ENCODE results near the gene RAD51B. TPM values are rescaled to one million over a fixed set of nuclear protein-coding genes. Genes with fewer than 3 reads are reported as not detected.

Gene RAD51B
- total RNA-seq, 1 experiment from 2014 or later, result 16.7 TPM

GRCh38 chr14:68279437-68279720, 459.8 kb downstream of the RAD51B start:
- Histone ChIP-seq H4K20me1 (ENCODE audit: control insufficient read depth, insufficient read depth, insufficient read length) (no peaks in the 10 kb centered on the region), H2BK5ac (ENCODE audit: insufficient read length, low read length) (no peak overlapping the region), H3K23me2 (ENCODE audit: insufficient read length, low read depth, low read length, poor library complexity, severe bottlenecking) (no peaks in the 10 kb centered on the region), H3K14ac (ENCODE audit: insufficient read depth, low read length) (no peak overlapping the region), H2AFZ (ENCODE audit: low read length) (no peak overlapping the region), H3K9ac (ENCODE audit: extremely low read depth, insufficient read length, low read length) (no peak overlapping the region), H4K5ac (ENCODE audit: insufficient read length, low read depth, low read length) (no peak overlapping the region), H3K4ac (ENCODE audit: low read depth, low read length) (no peak overlapping the region), H2AK5ac (ENCODE audit: insufficient read length, low read length) (no peak overlapping the region), H3K9me3 (ENCODE audit: control insufficient read depth, low read depth, low read length) (no peaks in the 10 kb centered on the region), H3K79me1 (ENCODE audit: insufficient read depth, low read depth, low read length, poor library complexity, severe bottlenecking) (no peaks in the 10 kb centered on the region), H4K91ac (ENCODE audit: insufficient read length, low read depth, low read length) (no peak overlapping the region), H3K4me2 (ENCODE audit: insufficient read depth, insufficient read length, low read length) (no peak overlapping the region), H2BK20ac (ENCODE audit: low read depth, low read length, poor library complexity, severe bottlenecking) (no peak overlapping the region), H3K4me1 (ENCODE audit: insufficient read depth, low read length) (no peaks in the 10 kb centered on the region), H3K27ac (ENCODE audit: insufficient read length, low read depth, low read length) (no peak overlapping the region), H3K27me3 (ENCODE audit: insufficient read depth, low read length) (no peaks in the 10 kb centered on the region), H2BK15ac (ENCODE audit: low read depth, low read length) (no peak overlapping the region), H3K23ac (ENCODE audit: insufficient read length, low read depth, low read length) (no peak overlapping the region), H3K18ac (ENCODE audit: insufficient read length, low read depth, low read length) (no peak overlapping the region), H4K8ac (replicated peaks; ENCODE audit: insufficient read length, low read depth, low read length) (no peak overlapping the region), H2BK120ac (ENCODE audit: low read depth, low read length, poor library complexity, severe bottlenecking) (no peak overlapping the region), H2BK12ac (ENCODE audit: insufficient read length, low read depth, low read length) (no peak overlapping the region), H3K56ac (ENCODE audit: insufficient read length, low read depth, low read length) (no peak overlapping the region), H3T11ph (ENCODE audit: low read length) (no peak overlapping the region), H3K79me2 (ENCODE audit: insufficient read depth, low read length) (no peaks in the 10 kb centered on the region)
- DNase-seq, result no peak
- Mint-ChIP-seq H3K36me3 (ENCODE audit: insufficient read depth in 1 of 3, low read depth in 3 of 3) (no peaks in the 10 kb centered on the region), H3K9me3 (no peaks in the 10 kb centered on the region), H3K27me3 (ENCODE audit: low read depth) (peaks cover 2% of the 10 kb centered on the region; the same call in 1 of the 2 replicates), H3K4me3 (no peak overlapping the region), H3K4me1 (peaks cover 28 to 29% of the 10 kb centered on the region in 2 experiments), H3K27ac (no peak overlapping the region)
- no peak for TF ChIP-seq CTCF (conservative IDR thresholded peaks at IDR 0.05)
- WGBS (ENCODE audit: extremely low coverage, insufficient read length, low lambda C conversion rate), result no CpG with 5 or more reads among the region's 3 CpGs
